KOPT-K1 (cell line): Measurements from ENCODE around the gene CDC14A.
"Not testable (repeated sequence)": the region's sequence is repeated elsewhere in the genome, so short reads cannot be mapped to it uniquely, and the experiment has no call there.

ENCODE experiments used
- H3K27ac ChIP-seq: fragments of 200-600 bp; sonication (generic); 2 replicates; pipeline ENCODE4 v1.5.1; 2016; ENCODE audit warnings: antibody characterized with exemption, mild to moderate bottlenecking, low read depth, low read length; ENCODE audit not compliant: poor library complexity, severe bottlenecking
- H3K36me3 ChIP-seq: fragments of 200-600 bp; sonication (generic); 2 replicates; pipeline ENCODE4 v1.5.1; 2017; ENCODE audit warnings: antibody characterized with exemption, mild to moderate bottlenecking, low read length, moderate library complexity; ENCODE audit not compliant: insufficient read depth
- H3K9me3 ChIP-seq: fragments of 200-600 bp; sonication (generic); 2 replicates; pipeline ENCODE4 v1.5.1; 2017; ENCODE audit warnings: antibody characterized with exemption, low read length, mild to moderate bottlenecking; ENCODE audit not compliant: insufficient read depth, poor library complexity, severe bottlenecking

Gene CDC14A

DNA sequence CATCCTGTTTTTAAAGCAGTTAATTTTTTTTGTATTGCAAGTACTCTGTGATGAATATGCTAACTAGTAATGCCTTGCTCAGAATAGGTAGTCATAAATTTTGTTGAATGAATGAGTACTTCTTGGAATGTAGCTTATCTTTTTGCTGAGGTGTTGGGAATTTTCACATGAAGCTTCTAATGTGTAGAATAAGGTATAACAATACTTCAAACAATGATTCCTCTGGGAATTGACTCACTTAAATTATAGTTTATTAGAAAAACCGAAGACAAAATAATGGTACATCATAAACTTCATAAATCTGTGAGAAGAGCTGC lies 13.9 kb downstream of the CDC14A start:
- Histone ChIP-seq H3K36me3 (peaks cover 7% of the 10 kb centered on the region; the same call in 1 of the 2 replicates), H3K27ac (no peak overlapping the region), H3K9me3 (peaks cover 6% of the 10 kb centered on the region)

GRCh38 chr1:100369339-100369738 lies 17.0 kb downstream of the CDC14A start:
- not testable (repeated sequence) for H3K9me3 ChIP-seq, H3K27ac ChIP-seq, H3K36me3 ChIP-seq

DNA sequence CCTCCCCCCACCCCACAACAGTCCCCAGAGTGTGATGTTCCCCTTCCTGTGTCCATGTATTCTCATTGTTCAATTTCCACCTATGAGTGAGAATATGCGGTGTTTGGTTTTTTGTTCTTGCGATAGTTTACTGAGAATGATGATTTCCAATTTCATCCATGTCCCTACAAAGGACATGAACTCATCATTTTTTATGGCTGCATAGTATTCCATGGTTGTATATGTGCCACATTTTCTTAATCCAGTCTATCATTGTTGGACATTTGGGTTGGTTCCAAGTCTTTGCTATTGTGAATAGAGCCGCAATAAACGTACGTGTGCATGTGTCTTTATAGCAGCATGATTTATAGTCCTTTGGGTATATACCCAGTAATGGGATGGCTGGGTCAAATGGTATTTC lies 21.6 kb downstream of the CDC14A start:
- not testable (repeated sequence) for H3K27ac ChIP-seq, H3K9me3 ChIP-seq, H3K36me3 ChIP-seq

- not testable (repeated sequence) for H3K27ac ChIP-seq, H3K36me3 ChIP-seq
These were observed 24.6 kb downstream of the CDC14A start for GRCh38 chr1:100376890-100377289.

DNA sequence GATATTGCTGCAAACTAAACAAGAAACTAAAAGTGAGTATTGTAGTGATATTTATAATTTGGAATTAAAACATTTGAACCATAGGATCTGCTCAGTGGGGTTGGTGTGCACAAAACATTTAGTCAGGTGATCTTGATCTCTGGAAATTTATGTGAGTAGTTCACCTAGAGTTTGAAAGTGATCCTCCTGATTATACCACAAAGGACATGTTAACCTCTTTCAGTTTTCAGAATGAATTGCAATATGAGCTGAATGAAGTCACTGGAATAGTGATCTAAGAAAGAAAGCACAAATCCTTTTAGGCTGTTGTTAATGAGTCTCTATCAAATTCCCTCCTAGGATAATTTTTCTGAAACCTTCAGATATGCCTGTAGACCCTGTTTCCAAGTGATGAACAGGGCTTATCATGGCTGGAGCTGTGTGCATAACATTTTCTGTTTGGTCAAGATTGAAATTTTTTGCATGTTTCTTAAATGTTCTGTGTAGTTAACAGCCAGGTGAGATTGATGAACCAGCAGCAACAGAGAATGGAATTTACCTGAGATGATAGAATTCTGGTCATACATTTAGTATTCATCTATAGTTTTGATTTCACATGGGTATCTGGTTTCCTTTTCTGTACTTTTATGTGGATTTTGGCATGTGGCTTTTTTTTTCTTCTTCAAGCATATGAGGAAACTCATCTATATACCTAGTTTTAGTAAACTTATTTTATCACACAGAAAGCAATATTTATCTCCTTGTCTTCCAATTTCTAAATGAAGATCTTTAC lies 25.5 kb downstream of the CDC14A start:
- no peaks in the 10 kb centered on the region for H3K9me3 ChIP-seq

More at GRCh38 chr1:100376890-100377289, 24.6 kb downstream of the CDC14A start:
- not testable (repeated sequence) for H3K9me3 ChIP-seq

DNA sequence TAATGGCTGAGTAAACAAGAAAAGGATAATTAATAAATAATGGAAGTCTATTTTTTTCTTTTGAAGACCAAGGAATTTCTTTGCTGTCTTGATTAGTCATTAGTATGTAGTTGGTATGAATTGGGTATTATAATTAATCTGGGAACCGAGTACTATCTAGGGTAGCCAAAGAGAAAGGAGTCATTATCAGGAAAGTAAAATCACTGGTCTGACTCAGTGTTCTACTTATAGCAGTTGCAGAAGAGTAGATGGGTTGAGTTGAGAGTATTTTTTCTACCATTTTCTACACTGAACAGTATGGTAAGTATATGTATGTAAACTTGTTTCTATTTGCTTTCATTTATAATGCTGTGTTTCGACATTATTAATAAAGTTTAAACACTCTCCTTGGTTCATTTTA lies 26.6 kb downstream of the CDC14A start:
- Histone ChIP-seq H3K9me3 (no peaks in the 10 kb centered on the region), H3K36me3 (peaks cover 7% of the 10 kb centered on the region; the same call in 1 of the 2 replicates), H3K27ac (no peak overlapping the region)

More for the DNA sequence above, 25.5 kb downstream of the CDC14A start:
- H3K36me3 ChIP-seq = no peaks in the 10 kb centered on the region
- no peak overlapping the region for H3K27ac ChIP-seq

DNA sequence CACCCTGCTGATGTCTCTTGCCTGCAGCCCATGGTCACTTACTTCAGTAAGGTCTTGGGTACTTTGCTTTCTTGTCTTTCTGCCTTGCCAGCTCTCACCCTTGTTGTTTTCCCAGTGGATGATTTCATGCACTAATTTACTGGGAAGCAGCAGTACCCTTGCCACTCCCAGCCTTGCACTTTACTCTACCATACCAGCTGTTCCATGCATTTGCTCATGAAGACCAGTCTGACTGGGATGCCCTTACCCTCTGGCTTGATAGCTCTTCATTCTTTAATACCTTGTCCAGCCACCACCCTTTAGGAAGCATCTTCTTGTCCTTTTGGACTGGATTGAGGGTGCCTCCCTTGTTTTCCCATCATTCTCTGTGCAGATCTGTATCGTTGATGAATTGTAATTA lies 28.3 kb downstream of the CDC14A start:
- Histone ChIP-seq H3K36me3 (peaks cover 7% of the 10 kb centered on the region; the same call in 1 of the 2 replicates), H3K27ac (no peak overlapping the region), H3K9me3 (no peaks in the 10 kb centered on the region)

GRCh38 chr1:100382657-100383056 lies 30.4 kb downstream of the CDC14A start:
- no peak overlapping the region for H3K27ac ChIP-seq
- H3K36me3 ChIP-seq = peaks cover 7% of the 10 kb centered on the region; the same call in 1 of the 2 replicates
- H3K9me3 ChIP-seq = no peaks in the 10 kb centered on the region

- Histone ChIP-seq H3K9me3 (no peaks in the 10 kb centered on the region), H3K27ac (no peak overlapping the region), H3K36me3 (peaks cover 7% of the 10 kb centered on the region; the same call in 1 of the 2 replicates)
These were observed 31.6 kb downstream of the CDC14A start for GRCh38 chr1:100383743-100384405.

DNA sequence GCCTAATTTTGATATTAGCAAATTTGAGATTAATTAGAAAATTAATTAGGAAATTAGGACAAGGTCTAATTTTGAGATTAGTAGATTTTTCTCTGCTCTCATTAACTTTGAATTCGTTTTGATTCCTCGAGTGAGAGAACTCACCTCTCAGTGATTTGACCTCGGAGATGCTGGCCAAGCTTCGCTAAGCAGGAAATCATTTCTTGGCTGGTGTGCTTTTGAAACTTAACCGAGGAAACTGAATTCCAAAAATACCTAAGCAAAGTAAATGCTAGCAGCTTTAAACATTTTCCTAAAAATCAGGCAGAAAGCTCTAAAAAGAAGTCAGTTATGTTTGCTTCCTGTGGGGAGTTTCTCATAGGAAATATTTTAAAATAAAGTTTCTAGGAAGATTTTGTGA lies 34.9 kb downstream of the CDC14A start:
- Histone ChIP-seq H3K36me3 (peaks cover 23% of the 10 kb centered on the region; the same call in 1 of the 2 replicates), H3K9me3 (no peaks in the 10 kb centered on the region), H3K27ac (no peak overlapping the region)

- Histone ChIP-seq H3K9me3 (no peaks in the 10 kb centered on the region), H3K36me3 (peaks cover 23% of the 10 kb centered on the region), H3K27ac (no peak overlapping the region)
These were observed 35.5 kb downstream of the CDC14A start for GRCh38 chr1:100387657-100388350.

DNA sequence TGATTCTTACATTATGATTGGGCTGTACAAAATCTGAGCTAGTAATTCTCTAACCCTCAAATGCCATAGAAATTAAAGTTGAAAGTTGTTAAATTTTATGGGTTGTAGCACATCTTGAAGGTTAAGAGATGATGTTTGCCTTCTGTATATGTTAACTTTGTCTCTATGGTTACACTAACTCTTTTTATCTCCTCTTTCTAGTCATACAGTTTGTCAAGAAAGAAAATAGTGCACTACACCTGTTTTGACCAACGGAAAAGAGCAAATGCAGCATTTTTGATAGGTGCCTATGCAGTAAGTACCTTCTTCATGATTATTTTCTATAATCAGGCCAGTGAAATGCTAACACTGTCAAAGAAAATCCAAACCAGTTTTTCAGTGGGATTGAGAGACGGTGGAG lies 38.2 kb downstream of the CDC14A start:
- H3K9me3 ChIP-seq = no peaks in the 10 kb centered on the region
- peaks cover 16% of the 10 kb centered on the region; the same call in 1 of the 2 replicates for H3K36me3 ChIP-seq
- H3K27ac ChIP-seq = no peak overlapping the region

DNA sequence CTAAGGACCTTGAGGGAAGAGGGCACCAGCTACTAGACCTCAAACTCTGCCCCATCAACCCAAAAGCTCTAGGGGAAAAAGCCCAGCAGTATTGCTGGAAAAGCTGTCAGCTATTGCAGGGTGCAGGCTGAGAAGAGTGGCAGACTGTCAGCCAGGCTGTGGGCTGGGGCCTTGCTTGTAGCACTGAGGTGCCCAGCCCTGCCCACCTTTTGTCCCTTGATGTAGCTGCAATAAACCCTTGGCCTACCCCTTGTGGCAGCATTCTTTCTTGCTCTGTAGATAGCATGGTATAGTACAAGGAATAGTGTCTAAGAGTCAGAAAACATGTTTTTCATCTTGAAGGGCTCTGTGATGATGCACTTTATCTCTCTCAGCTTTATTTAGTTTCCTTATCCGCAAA lies 39.4 kb downstream of the CDC14A start:
- Histone ChIP-seq H3K9me3 (no peaks in the 10 kb centered on the region), H3K36me3 (peaks cover 16% of the 10 kb centered on the region; the same call in 1 of the 2 replicates), H3K27ac (no peak overlapping the region)

- Histone ChIP-seq H3K27ac (no peak overlapping the region), H3K9me3 (no peaks in the 10 kb centered on the region), H3K36me3 (peaks cover 16% of the 10 kb centered on the region; the same call in 1 of the 2 replicates)
These were observed 40.5 kb downstream of the CDC14A start for GRCh38 chr1:100392756-100393155.

- Histone ChIP-seq H3K27ac (no peak overlapping the region), H3K9me3 (no peaks in the 10 kb centered on the region), H3K36me3 (peaks cover 16% of the 10 kb centered on the region; the same call in 1 of the 2 replicates)
These were observed 42.0 kb downstream of the CDC14A start for GRCh38 chr1:100394285-100394684.
